PC-3 (cell line): ENCODE data around the gene RFTN1.

Source experiments
- CTCF ChIP-seq: fragments of 300-600 bp; sonication (generic); conservative IDR thresholded peaks from 2 replicates; pipeline ENCODE4 v1.5.1; 2017; ENCODE audit warnings: antibody characterized with exemption, low read depth, mild to moderate bottlenecking, low read length
- EZH2 ChIP-seq: fragments of 300-600 bp; sonication (generic); IDR thresholded peaks from one replicate; pipeline ENCODE4 v1.6.1; 2017; ENCODE audit warnings: antibody characterized with exemption, mild to moderate bottlenecking, low read length; ENCODE audit not compliant: unreplicated experiment

- TF ChIP-seq EZH2: no peak
- no peak for TF ChIP-seq CTCF
These were observed 197.1 kb downstream of the RFTN1 start for GRCh38 chr3:16316396-16316795.
